ENCODE results near the gene LYPD6B.

DNA sequence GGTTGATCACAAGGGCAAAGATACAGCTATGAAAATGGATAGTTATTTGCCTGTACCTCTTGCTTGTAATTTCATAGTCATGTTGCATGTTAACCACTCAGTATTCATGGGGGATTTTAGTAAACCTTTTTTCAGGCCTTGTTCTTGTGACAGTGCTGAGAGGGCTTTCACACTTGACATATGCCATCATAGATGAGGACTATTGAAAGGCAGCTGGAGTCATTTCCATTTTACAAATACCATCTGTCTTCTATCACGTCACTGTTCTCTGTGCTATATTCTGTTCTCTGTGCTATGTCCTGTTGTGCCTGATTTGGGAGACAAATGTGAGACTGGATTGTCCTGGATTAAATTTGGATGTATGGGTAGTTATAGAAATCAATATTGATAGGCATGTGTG, 131.7 kb downstream of the LYPD6B start:
- TF ChIP-seq, protein P1, sequence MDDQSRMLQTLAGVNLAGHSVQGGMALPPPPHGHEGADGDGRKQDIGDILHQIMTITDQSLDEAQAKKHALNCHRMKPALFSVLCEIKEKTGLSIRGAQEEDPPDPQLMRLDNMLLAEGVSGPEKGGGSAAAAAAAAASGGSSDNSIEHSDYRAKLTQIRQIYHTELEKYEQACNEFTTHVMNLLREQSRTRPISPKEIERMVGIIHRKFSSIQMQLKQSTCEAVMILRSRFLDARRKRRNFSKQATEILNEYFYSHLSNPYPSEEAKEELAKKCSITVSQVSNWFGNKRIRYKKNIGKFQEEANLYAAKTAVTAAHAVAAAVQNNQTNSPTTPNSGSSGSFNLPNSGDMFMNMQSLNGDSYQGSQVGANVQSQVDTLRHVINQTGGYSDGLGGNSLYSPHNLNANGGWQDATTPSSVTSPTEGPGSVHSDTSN (IDR thresholded peaks at IDR 0.05): no peak
- TF ChIP-seq SMC3 (IDR thresholded peaks at IDR 0.05; ENCODE audit: low read depth, low read length) (no peak), POLR2AphosphoS5 (IDR thresholded peaks at IDR 0.05; ENCODE audit: low read depth, low read length) (no peak), EP300 (IDR thresholded peaks at IDR 0.05; ENCODE audit: borderline replicate concordance in 1 of 2, low read depth in 1 of 2, low read length in 1 of 2) (no peak), EZH2phosphoT487 (IDR thresholded peaks at IDR 0.05; ENCODE audit: borderline replicate concordance, low read depth) (no peak), RCOR1 (IDR thresholded peaks at IDR 0.05; ENCODE audit: low read length) (no peak)
- TF ChIP-seq, protein P2, sequence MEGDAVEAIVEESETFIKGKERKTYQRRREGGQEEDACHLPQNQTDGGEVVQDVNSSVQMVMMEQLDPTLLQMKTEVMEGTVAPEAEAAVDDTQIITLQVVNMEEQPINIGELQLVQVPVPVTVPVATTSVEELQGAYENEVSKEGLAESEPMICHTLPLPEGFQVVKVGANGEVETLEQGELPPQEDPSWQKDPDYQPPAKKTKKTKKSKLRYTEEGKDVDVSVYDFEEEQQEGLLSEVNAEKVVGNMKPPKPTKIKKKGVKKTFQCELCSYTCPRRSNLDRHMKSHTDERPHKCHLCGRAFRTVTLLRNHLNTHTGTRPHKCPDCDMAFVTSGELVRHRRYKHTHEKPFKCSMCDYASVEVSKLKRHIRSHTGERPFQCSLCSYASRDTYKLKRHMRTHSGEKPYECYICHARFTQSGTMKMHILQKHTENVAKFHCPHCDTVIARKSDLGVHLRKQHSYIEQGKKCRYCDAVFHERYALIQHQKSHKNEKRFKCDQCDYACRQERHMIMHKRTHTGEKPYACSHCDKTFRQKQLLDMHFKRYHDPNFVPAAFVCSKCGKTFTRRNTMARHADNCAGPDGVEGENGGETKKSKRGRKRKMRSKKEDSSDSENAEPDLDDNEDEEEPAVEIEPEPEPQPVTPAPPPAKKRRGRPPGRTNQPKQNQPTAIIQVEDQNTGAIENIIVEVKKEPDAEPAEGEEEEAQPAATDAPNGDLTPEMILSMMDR (IDR thresholded peaks at IDR 0.05): no peak
- TF ChIP-seq, protein P3, sequence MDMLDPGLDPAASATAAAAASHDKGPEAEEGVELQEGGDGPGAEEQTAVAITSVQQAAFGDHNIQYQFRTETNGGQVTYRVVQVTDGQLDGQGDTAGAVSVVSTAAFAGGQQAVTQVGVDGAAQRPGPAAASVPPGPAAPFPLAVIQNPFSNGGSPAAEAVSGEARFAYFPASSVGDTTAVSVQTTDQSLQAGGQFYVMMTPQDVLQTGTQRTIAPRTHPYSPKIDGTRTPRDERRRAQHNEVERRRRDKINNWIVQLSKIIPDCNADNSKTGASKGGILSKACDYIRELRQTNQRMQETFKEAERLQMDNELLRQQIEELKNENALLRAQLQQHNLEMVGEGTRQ (IDR thresholded peaks at IDR 0.05; ENCODE audit: borderline replicate concordance, low read depth, low read length): no peak
- TF ChIP-seq, protein P4, sequence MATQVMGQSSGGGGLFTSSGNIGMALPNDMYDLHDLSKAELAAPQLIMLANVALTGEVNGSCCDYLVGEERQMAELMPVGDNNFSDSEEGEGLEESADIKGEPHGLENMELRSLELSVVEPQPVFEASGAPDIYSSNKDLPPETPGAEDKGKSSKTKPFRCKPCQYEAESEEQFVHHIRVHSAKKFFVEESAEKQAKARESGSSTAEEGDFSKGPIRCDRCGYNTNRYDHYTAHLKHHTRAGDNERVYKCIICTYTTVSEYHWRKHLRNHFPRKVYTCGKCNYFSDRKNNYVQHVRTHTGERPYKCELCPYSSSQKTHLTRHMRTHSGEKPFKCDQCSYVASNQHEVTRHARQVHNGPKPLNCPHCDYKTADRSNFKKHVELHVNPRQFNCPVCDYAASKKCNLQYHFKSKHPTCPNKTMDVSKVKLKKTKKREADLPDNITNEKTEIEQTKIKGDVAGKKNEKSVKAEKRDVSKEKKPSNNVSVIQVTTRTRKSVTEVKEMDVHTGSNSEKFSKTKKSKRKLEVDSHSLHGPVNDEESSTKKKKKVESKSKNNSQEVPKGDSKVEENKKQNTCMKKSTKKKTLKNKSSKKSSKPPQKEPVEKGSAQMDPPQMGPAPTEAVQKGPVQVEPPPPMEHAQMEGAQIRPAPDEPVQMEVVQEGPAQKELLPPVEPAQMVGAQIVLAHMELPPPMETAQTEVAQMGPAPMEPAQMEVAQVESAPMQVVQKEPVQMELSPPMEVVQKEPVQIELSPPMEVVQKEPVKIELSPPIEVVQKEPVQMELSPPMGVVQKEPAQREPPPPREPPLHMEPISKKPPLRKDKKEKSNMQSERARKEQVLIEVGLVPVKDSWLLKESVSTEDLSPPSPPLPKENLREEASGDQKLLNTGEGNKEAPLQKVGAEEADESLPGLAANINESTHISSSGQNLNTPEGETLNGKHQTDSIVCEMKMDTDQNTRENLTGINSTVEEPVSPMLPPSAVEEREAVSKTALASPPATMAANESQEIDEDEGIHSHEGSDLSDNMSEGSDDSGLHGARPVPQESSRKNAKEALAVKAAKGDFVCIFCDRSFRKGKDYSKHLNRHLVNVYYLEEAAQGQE (IDR thresholded peaks at IDR 0.05; ENCODE audit: low read depth, low read length): no peak

All from SK-N-SH (cell line).